ENCODE results near the gene SIGMAR1.

- no peak for TF ChIP-seq POLR2A (IDR thresholded peaks at IDR 0.05)
- no peak for TF ChIP-seq CTCF (IDR thresholded peaks at IDR 0.05)
These were observed 36.7 kb downstream of the SIGMAR1 start for GRCh38 chr9:34600908-34601307.
